NOMO-1 (cell line): ENCODE results near the gene TBXAS1.

Source experiments
- DNase-seq, 2 experiments: peaks; one replicate each; lab custom pipeline; 2025; ENCODE audit not compliant: unreplicated experiment in 2 of 2; lab: John Stamatoyannopoulos, UW

Gene TBXAS1

DNA sequence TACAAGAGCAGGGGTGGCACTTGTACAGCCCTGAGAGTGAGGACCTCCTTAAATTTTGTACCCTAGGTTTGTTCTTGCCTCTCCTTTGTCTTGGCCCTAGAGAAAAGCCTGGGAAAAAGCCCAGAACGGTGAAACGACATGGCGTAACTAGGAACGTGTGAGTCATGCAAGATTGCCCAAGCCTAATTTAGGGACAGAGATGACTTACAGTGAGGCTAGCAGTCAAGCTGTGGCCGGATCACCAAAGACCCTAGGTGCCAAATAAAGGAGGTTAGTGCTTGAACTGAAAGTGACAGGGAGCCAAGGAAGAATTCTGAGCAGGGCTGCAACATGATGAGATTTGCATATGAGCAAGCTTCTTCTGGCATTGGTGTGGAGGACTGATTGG, 25.1 kb downstream of the TBXAS1 start:
- DNase-seq = peak; percentile 65 to 69

DNA sequence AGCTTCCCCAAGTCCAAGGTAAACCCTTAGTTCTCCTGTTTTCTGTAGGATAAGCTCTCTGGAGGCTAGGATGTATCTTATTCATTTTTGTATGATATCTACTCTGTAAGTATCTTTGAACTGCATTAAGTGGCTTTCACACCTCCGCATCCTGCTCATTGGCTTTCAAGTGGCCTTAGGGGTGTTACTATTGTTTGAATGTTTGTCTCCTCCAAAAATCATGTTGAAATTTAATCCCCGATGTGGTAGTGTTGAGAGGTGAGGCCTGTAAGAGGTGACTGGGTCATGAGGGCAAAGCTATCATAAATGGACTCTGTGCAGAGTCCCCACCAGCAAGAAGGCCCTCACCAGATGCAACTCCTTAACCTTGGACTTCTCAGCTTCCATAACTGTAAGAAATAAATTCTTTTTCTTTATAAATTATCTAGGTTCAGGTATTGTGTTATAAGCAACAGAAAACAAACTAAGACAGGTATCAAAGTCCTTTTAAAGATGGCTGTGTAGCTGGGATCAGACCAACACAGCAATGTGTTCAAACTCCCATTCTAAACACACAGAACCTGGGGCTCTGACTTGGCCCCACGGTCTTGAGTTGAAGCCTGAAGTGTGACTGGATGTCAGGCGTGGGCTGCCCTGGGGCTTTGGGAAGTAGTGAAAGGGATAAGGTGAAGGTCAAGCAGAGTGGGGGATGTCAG, 25.9 kb downstream of the TBXAS1 start:
- no peak for DNase-seq

- DNase-seq = peak; percentile 37 to 79
Observed at GRCh38 chr7:139855498-139856270, 26.6 kb downstream of the TBXAS1 start.

- no peak for DNase-seq
Observed at GRCh38 chr7:139857791-139858190, 28.7 kb downstream of the TBXAS1 start.

- DNase-seq = peak; percentile 59 to 76
Observed at GRCh38 chr7:139860090-139860775, 31.2 kb downstream of the TBXAS1 start.

DNA sequence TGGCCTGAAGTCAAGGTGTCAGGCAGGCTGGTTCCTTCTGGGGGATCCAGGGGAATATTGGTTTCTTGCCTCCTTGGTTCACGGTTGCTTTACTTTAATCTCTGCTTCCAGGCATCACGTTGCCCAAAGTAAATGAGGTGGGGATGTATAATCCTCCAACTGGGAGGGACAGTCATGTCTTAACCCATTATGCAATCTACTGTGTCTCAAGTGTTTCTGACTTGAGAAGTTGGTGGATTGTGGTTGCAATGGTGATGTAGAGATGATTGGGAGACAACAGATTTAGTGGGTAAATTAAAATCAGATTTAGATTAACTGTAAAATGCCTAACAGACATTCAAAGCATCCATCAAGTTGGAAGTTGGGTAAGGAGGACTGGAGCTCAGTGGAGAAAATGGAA, 32.7 kb downstream of the TBXAS1 start:
- DNase-seq = peak; percentile 12 to 35

DNA sequence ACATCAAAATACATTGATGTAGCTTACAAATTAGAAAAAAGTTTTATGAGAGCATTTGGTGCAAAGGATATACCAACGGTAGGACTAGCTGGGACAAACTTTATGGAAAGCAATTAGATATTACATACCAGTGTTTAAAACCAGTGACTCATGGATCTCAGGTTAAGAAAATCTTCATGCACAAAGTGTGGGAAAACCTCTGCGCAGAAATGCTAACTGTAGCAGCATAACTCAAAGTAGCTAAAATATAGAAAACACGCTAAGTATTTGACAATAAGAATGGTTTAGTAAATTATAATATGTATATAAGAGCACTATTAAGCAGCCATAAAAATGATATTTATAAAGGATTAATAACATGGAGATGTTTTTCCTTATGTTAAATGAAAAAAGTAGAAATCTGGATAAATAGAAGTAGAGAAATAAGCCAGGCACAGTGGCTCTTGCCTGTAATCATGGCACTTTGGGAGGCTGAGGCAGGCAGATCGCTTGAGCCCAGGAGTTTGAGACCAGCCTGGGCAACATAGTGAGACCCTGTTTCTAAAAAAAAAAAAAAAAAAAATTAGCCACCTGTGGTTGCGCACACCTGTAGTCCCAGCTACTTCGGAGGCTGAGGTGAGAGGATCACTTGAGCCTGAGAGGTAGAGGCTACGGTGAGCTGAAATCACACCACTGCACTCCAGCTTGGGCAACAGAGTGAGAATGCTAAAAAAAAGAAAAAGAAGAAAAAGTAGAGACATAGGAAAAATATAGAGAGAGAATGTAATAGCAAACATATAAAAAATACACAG, 37.2 kb downstream of the TBXAS1 start:
- no peak for DNase-seq

DNA sequence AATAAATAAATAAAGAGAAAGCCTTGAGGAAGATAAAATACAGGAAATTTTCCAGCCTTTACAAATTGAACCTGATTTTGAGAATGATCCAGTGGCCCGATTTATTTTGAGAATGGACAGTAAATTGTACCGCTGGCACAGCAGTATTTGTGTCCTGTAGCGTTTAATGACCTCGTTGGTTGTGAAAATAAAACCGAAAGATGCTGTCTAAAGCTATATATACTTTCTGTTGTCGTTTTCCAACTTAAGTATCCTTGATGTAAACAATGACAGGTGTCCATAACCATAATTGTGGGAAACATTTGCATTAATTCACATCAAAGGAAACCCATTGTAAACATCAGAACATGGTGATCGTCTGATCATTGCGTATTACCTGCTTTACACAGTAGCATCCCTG, 38.8 kb downstream of the TBXAS1 start:
- DNase-seq = no peak

- peak in 1 of 2 experiments; percentile 18 for DNase-seq
Observed at GRCh38 chr7:139869886-139870285, 40.8 kb downstream of the TBXAS1 start.

DNA sequence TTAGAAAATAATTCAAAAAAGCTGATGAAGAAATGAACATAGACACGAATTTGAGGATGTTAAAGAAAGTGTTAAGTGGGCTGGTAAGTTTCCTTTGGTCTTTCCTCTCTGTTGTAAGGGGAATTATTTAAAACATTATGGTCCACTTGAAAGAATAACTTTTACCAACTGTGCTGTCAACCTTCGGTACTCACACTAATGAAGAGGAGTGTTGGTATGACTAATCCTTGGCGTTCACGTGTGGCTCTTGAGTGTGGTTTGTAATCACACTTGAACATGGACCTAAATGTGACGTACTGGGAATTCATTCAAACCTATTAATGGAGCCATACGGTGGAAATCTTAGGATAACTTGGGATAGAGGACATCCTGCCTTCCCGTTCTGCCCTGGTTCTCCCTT, 41.3 kb downstream of the TBXAS1 start:
- no peak for DNase-seq

DNA sequence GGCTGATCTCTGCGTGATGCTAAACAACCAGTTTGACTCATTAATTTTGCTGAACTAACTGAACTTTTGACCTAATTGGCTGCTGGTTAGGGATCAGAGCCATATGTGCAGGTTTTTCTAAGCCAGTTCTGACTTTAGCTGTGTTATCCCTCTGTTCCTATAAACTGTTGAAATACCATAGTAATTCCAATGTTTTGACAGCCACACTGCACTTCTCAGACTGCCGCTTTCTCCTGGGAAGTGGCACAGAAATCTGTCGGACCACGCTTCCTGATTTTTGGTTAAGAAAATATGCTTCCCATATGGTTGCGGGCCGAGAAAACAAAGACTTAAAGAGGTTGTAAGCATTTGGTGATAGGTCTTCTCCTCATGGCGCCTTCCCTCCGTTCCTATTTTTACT, 42.3 kb downstream of the TBXAS1 start:
- no peak for DNase-seq

- DNase-seq = no peak
Observed at GRCh38 chr7:139871820-139872219, 42.8 kb downstream of the TBXAS1 start.

GRCh38 chr7:139873593-139874301, 44.7 kb downstream of the TBXAS1 start:
- no peak for DNase-seq

DNA sequence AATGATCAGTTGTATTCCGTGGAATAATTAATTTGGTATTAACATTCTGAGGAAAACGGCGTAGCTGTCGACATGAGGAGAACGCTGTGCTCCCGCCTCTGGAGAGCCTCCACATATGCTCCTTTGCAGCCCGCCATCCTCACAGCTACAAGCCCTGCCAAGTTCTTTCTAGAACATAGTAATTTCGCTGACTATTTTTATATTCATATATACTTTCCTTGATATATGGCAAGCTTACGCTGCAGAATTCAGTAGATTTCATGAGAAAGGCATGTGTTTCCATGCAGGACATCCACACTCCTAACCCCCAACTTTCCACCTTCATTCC, 45.2 kb downstream of the TBXAS1 start:
- DNase-seq = no peak

DNA sequence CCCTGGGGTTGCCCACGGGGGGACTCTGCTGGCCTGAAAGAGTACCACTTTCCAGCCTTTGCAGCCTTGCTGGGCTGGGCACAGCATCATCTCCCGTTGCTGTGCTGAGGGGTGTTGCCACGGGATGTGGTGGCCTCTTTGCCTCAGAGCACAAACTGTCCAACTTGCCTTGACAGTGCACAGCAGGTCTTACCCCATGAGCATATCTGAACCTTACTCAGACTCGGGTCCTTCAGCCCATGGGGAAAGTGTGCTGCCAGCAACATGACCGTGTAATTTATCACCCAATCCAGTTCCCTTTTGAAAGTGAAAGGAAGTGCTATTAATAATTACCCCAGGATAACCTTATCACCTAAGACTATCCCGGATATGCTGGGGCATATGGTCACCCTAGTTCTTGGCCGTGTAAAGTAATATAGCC, 46.8 kb downstream of the TBXAS1 start:
- DNase-seq = peak; percentile 20 to 33

GRCh38 chr7:139876622-139877283, 47.7 kb downstream of the TBXAS1 start:
- no peak for DNase-seq

DNA sequence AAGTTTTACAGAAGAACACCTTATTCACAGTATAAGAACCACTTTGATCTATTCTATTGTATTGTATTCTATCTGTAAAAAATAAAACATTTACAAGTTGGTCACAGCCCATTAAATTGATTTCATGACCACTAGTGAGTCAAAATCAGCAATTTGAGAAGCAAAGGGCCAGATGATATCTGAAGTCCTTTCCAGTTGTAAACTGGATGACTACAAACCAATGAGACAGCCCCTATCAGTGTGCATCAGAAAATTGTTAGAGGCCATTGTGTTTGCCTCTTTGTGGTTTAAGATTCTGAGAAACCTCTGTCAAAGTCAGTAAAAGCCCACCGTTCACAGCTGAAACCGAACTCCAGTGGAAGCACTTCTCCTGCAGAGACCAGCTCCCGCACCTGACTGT, 54.8 kb downstream of the TBXAS1 start:
- no peak for DNase-seq

GRCh38 chr7:139884441-139884840, 55.4 kb downstream of the TBXAS1 start:
- DNase-seq = no peak

- no peak for DNase-seq
Observed at GRCh38 chr7:139885511-139885910, 56.4 kb downstream of the TBXAS1 start.

GRCh38 chr7:139886206-139886605, 57.1 kb downstream of the TBXAS1 start:
- peak; percentile 67 to 88 for DNase-seq
